HepG2 (cell line): ENCODE measurements around the gene COQ4. TPM values are rescaled to one million over a fixed set of nuclear protein-coding genes. Genes with fewer than 3 reads are reported as not detected.

Experiments
- ESRRA ChIP-seq: sonication (generic); formaldehyde crosslinking; IDR thresholded peaks from 2 replicates; pipeline ENCODE4 v1.5.1; 2020; ENCODE audit warnings: mild to moderate bottlenecking, low read depth, missing genetic modification reagents
- FLYWCH1 ChIP-seq: sonication (generic); formaldehyde crosslinking; IDR thresholded peaks from 2 replicates; pipeline ENCODE4 v1.8.1; 2023; ENCODE audit warnings: mild to moderate bottlenecking, missing genetic modification reagents
- GLI4 ChIP-seq: sonication (generic); formaldehyde crosslinking; IDR thresholded peaks from 2 replicates; pipeline ENCODE4 v1.5.1; 2020; ENCODE audit warnings: missing genetic modification reagents, mild to moderate bottlenecking, moderate library complexity, borderline replicate concordance
- HNF1B ChIP-seq: sonication (generic); formaldehyde crosslinking; IDR thresholded peaks from 2 replicates; pipeline ENCODE4 v1.5.1; 2020; ENCODE audit warnings: mild to moderate bottlenecking, moderate library complexity, missing genetic modification reagents
- KLF9 ChIP-seq: IDR thresholded peaks from 2 replicates; pipeline ENCODE4 v1.6.1; 2016; ENCODE audit warnings: low read depth
- MXD1 ChIP-seq: sonication (generic); formaldehyde crosslinking; IDR thresholded peaks from 2 replicates; pipeline ENCODE4 v1.4.0; 2020; ENCODE audit warnings: mild to moderate bottlenecking, missing genetic modification reagents
- NR2C2 ChIP-seq: sonication (generic); formaldehyde crosslinking; IDR thresholded peaks from 2 replicates; pipeline ENCODE4 v1.4.0; 2020; ENCODE audit warnings: missing genetic modification reagents, mild to moderate bottlenecking, moderate library complexity, borderline replicate concordance
- PBX3 ChIP-seq: sonication (generic); formaldehyde crosslinking; IDR thresholded peaks from 2 replicates; pipeline ENCODE4 v1.8.1; 2023; ENCODE audit warnings: missing genetic modification reagents, inconsistent platforms, borderline replicate concordance
- PLRG1 ChIP-seq: fragments of 450-650 bp; conservative IDR thresholded peaks from 2 replicates; pipeline ENCODE4 v1.6.1; 2016
- SAP130 ChIP-seq: IDR thresholded peaks from 2 replicates; pipeline ENCODE4 v1.6.1; 2016; ENCODE audit warnings: low read depth
- ZNF224 ChIP-seq: sonication (generic); formaldehyde crosslinking; IDR thresholded peaks from 2 replicates; pipeline ENCODE4 v1.5.0; 2020; ENCODE audit warnings: mild to moderate bottlenecking, missing genetic modification reagents
- ZNF225 ChIP-seq: sonication (generic); formaldehyde crosslinking; IDR thresholded peaks from 2 replicates; pipeline ENCODE4 v1.4.0; 2020; ENCODE audit warnings: mild to moderate bottlenecking, missing genetic modification reagents
- ZNF263 ChIP-seq: sonication (generic); formaldehyde crosslinking; IDR thresholded peaks from 2 replicates; pipeline ENCODE4 v1.4.0; 2020; ENCODE audit warnings: missing genetic modification reagents
- ZNF282 ChIP-seq: fragments of 450-650 bp; IDR thresholded peaks from 2 replicates; pipeline ENCODE4 v1.6.1; 2018; ENCODE audit not compliant: partially characterized antibody
- ZNF343 ChIP-seq: sonication (generic); formaldehyde crosslinking; IDR thresholded peaks from 2 replicates; pipeline ENCODE4 v1.4.0; 2020; ENCODE audit warnings: mild to moderate bottlenecking, missing genetic modification reagents
- ZNF496 ChIP-seq: sonication (generic); formaldehyde crosslinking; IDR thresholded peaks from 2 replicates; pipeline ENCODE4 v1.8.1; 2023; ENCODE audit warnings: mild to moderate bottlenecking, moderate library complexity, missing genetic modification reagents; ENCODE audit not compliant: insufficient replicate concordance
- ZNF780A ChIP-seq: sonication (generic); formaldehyde crosslinking; IDR thresholded peaks from 2 replicates; pipeline ENCODE4 v1.8.0; 2022; ENCODE audit warnings: mild to moderate bottlenecking, missing genetic modification reagents, moderate library complexity
- ZNF839 ChIP-seq: sonication (generic); formaldehyde crosslinking; IDR thresholded peaks from 2 replicates; pipeline ENCODE4 v1.4.0; 2020; ENCODE audit warnings: missing genetic modification reagents, mild to moderate bottlenecking, borderline replicate concordance
- polyA plus RNA-seq, 8 experiments: library from polyadenylated mRNA; depleted of rRNA in 3 of 8; stranded (reverse) in 7 of 8; unstranded in 1 of 8; fragments of >200 nt; fragmentation: Illumina TruSeq in 4 of 8; extraction: Trizol in 4 of 8; gene quantifications; 2 replicates each; pipeline versions ENCODE4 v1.2.1 to v1.2.3, GENCODE V29; 2011 to 2016; ENCODE audit warnings: low read depth in 4 of 8, missing spikeins in 1 of 8, mixed read lengths in 1 of 8; ENCODE audit not compliant: insufficient read depth in 1 of 8
- total RNA-seq, 5 experiments: library from RNA; depleted of rRNA; stranded (reverse); fragments of >200 nt; fragmentation: Illumina TruSeq; extraction: Trizol; gene quantifications; 2 replicates each; pipeline ENCODE4 v1.2.3, GENCODE V29; 2016; ENCODE audit warnings: low read depth in 1 of 5
- TF ChIP-seq, protein P1 (sequence below): sonication (generic); formaldehyde crosslinking; IDR thresholded peaks from 2 replicates; pipeline ENCODE4 v1.4.0; 2020; ENCODE audit warnings: missing genetic modification reagents, borderline replicate concordance
- TF ChIP-seq, protein P2 (sequence below): sonication (generic); formaldehyde crosslinking; IDR thresholded peaks from 2 replicates; pipeline ENCODE4 v1.4.0; 2020; ENCODE audit warnings: missing genetic modification reagents
- TF ChIP-seq, protein P3 (sequence below): sonication (generic); formaldehyde crosslinking; IDR thresholded peaks from 2 replicates; pipeline ENCODE4 v1.4.0; 2020; ENCODE audit warnings: missing genetic modification reagents

COQ4 gene
- total and polyA plus RNA-seq, 2 of the 13 experiments (the other 11 are each of a cell fraction or from before 2014, with no cell fraction given): 26.1 to 36.0 TPM

GRCh38 chr9:128276008-128276573 is 46.5 kb upstream of the COQ4 start, which contains the start of gene SWI5 (continued):
- TF ChIP-seq KLF9 (CRISPR knock-in tag) (no peak), HNF1B (CRISPR knock-in tag) (peak; percentile 60; the same call in 1 of the 2 replicates), GLI4 (CRISPR knock-in tag) (peak; percentile 86; the same call in 1 of the 2 replicates), ZNF225 (CRISPR knock-in tag) (no peak), NR2C2 (peak; percentile 81), SAP130 (CRISPR knock-in tag) (peak; percentile 86), ZNF343 (no peak), MXD1 (CRISPR knock-in tag) (peak; percentile 63), FLYWCH1 (CRISPR knock-in tag) (no peak), ZNF263 (CRISPR knock-in tag) (no peak; the same call in 1 of the 2 replicates), ZNF224 (no peak), ESRRA (no peak), PLRG1 (no peak), ZNF839 (CRISPR knock-in tag) (no peak), ZNF282 (no peak), PBX3 (CRISPR knock-in tag) (no peak), ZNF780A (CRISPR knock-in tag) (no peak), ZNF496 (CRISPR knock-in tag) (no peak)
- TF ChIP-seq, protein P1, sequence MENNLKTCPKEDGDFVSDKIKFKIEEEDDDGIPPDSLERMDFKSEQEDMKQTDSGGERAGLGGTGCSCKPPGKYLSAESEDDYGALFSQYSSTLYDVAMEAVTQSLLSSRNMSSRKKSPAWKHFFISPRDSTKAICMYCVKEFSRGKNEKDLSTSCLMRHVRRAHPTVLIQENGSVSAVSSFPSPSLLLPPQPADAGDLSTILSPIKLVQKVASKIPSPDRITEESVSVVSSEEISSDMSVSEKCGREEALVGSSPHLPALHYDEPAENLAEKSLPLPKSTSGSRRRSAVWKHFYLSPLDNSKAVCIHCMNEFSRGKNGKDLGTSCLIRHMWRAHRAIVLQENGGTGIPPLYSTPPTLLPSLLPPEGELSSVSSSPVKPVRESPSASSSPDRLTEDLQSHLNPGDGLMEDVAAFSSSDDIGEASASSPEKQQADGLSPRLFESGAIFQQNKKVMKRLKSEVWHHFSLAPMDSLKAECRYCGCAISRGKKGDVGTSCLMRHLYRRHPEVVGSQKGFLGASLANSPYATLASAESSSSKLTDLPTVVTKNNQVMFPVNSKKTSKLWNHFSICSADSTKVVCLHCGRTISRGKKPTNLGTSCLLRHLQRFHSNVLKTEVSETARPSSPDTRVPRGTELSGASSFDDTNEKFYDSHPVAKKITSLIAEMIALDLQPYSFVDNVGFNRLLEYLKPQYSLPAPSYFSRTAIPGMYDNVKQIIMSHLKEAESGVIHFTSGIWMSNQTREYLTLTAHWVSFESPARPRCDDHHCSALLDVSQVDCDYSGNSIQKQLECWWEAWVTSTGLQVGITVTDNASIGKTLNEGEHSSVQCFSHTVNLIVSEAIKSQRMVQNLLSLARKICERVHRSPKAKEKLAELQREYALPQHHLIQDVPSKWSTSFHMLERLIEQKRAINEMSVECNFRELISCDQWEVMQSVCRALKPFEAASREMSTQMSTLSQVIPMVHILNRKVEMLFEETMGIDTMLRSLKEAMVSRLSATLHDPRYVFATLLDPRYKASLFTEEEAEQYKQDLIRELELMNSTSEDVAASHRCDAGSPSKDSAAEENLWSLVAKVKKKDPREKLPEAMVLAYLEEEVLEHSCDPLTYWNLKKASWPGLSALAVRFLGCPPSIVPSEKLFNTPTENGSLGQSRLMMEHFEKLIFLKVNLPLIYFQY: peak; percentile 74; the same call in 1 of the 2 replicates
- TF ChIP-seq, protein P2, sequence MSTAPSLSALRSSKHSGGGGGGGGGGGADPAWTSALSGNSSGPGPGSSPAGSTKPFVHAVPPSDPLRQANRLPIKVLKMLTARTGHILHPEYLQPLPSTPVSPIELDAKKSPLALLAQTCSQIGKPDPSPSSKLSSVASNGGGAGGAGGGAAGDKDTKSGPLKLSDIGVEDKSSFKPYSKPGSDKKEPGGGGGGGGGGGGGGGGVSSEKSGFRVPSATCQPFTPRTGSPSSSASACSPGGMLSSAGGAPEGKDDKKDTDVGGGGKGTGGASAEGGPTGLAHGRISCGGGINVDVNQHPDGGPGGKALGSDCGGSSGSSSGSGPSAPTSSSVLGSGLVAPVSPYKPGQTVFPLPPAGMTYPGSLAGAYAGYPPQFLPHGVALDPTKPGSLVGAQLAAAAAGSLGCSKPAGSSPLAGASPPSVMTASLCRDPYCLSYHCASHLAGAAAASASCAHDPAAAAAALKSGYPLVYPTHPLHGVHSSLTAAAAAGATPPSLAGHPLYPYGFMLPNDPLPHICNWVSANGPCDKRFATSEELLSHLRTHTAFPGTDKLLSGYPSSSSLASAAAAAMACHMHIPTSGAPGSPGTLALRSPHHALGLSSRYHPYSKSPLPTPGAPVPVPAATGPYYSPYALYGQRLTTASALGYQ (CRISPR knock-in tag): no peak
- TF ChIP-seq, protein P3, sequence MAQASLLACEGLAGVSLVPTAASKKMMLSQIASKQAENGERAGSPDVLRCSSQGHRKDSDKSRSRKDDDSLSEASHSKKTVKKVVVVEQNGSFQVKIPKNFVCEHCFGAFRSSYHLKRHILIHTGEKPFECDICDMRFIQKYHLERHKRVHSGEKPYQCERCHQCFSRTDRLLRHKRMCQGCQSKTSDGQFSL (CRISPR knock-in tag): no peak
